SK-N-MC (cell line): Measurements from ENCODE around the gene CPN2.

Experiments
- EZH2 ChIP-seq: fragments of 200-600 bp; sonication (generic); IDR thresholded peaks from one replicate; pipeline ENCODE4 v1.6.1; 2017; ENCODE audit warnings: antibody characterized with exemption
- POLR2AphosphoS5 ChIP-seq: IDR thresholded peaks from 2 replicates; pipeline ENCODE4 v1.6.1; 2012; ENCODE audit warnings: mild to moderate bottlenecking, low read depth, low read length, borderline replicate concordance

GRCh38 chr3:194325424-194326153 is 25.5 kb downstream of the CPN2 start:
- TF ChIP-seq POLR2AphosphoS5 (no peak), EZH2 (no peak)
